ENCODE measurements around the gene UNC5A.

UNC5A gene

GRCh38 chr5:176796411-176796810 is 13.9 kb upstream of the UNC5A start:
- Histone ChIP-seq H3K4me1 (ENCODE audit: control insufficient read depth, low read depth, low read length) (no peaks in the 10 kb centered on the region), H3K27ac (ENCODE audit: low read length) (no peak overlapping the region), H3K27me3 (ENCODE audit: control insufficient read depth, insufficient read depth, low read length) (no peaks in the 10 kb centered on the region), H3K9ac (ENCODE audit: low read length) (no peak overlapping the region), H3K36me3 (ENCODE audit: control insufficient read depth, low read depth, low read length) (no peaks in the 10 kb centered on the region), H3K4me3 (ENCODE audit: low read length) (no peak overlapping the region), H3K9me3 (ENCODE audit: control insufficient read depth, low read depth, low read length) (no peaks in the 10 kb centered on the region)

DNA sequence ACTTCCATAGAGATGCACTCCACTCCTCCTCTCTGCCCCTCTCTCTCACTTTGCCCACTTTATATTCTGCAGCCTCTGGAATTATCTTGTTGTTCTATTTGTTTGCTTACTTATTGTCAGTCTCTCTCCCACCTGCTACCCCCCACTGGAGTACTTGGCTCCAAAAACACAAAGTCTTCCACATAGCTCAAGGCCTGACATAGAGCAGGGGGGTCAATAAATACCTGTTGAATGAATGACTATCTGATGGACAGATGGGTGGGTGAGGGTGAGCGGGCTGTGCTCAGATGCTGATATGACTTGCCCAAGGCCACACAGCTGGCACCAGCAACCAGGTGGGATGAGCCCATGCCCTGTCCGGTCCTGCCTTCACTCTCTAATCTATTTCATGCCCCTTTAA is 13.4 kb upstream of the UNC5A start:
- Histone ChIP-seq H3K4me3 (ENCODE audit: low read length) (no peak overlapping the region), H3K4me1 (ENCODE audit: control insufficient read depth, low read depth, low read length) (no peaks in the 10 kb centered on the region), H3K9me3 (ENCODE audit: control insufficient read depth, low read depth, low read length) (no peaks in the 10 kb centered on the region), H3K27ac (ENCODE audit: low read length) (no peak overlapping the region), H3K36me3 (ENCODE audit: control insufficient read depth, low read depth, low read length) (no peaks in the 10 kb centered on the region), H3K27me3 (ENCODE audit: control insufficient read depth, insufficient read depth, low read length) (no peaks in the 10 kb centered on the region), H3K9ac (ENCODE audit: low read length) (no peak overlapping the region)

- H3K27me3 ChIP-seq (ENCODE audit: control insufficient read depth, insufficient read depth, low read length), result no peaks in the 10 kb centered on the region
- H3K27ac ChIP-seq (ENCODE audit: low read length), result no peak overlapping the region
- H3K36me3 ChIP-seq (ENCODE audit: control insufficient read depth, low read depth, low read length), result no peaks in the 10 kb centered on the region
- no peak overlapping the region for H3K4me3 ChIP-seq (ENCODE audit: low read length)
- H3K4me1 ChIP-seq (ENCODE audit: control insufficient read depth, low read depth, low read length), result no peaks in the 10 kb centered on the region
- no peak overlapping the region for H3K9ac ChIP-seq (ENCODE audit: low read length)
- no peaks in the 10 kb centered on the region for H3K9me3 ChIP-seq (ENCODE audit: control insufficient read depth, low read depth, low read length)
Observed at GRCh38 chr5:176797456-176798050, 12.8 kb upstream of the UNC5A start.

GRCh38 chr5:176798086-176798876 is 12.1 kb upstream of the UNC5A start:
- H3K27me3 ChIP-seq (ENCODE audit: control insufficient read depth, insufficient read depth, low read length), result no peaks in the 10 kb centered on the region
- no peak overlapping the region for H3K27ac ChIP-seq (ENCODE audit: low read length)

GRCh38 chr5:176798949-176799348 is 11.4 kb upstream of the UNC5A start:
- Histone ChIP-seq H3K4me3 (ENCODE audit: low read length) (no peak overlapping the region), H3K27ac (ENCODE audit: low read length) (no peak overlapping the region), H3K4me1 (ENCODE audit: control insufficient read depth, low read depth, low read length) (no peaks in the 10 kb centered on the region), H3K36me3 (ENCODE audit: control insufficient read depth, low read depth, low read length) (no peaks in the 10 kb centered on the region), H3K9ac (ENCODE audit: low read length) (no peak overlapping the region), H3K9me3 (ENCODE audit: control insufficient read depth, low read depth, low read length) (no peaks in the 10 kb centered on the region), H3K27me3 (ENCODE audit: control insufficient read depth, insufficient read depth, low read length) (no peaks in the 10 kb centered on the region)

More at GRCh38 chr5:176798086-176798876, 12.1 kb upstream of the UNC5A start:
- Histone ChIP-seq H3K9ac (ENCODE audit: low read length) (no peak overlapping the region), H3K9me3 (ENCODE audit: control insufficient read depth, low read depth, low read length) (no peaks in the 10 kb centered on the region), H3K4me1 (ENCODE audit: control insufficient read depth, low read depth, low read length) (no peaks in the 10 kb centered on the region), H3K36me3 (ENCODE audit: control insufficient read depth, low read depth, low read length) (no peaks in the 10 kb centered on the region), H3K4me3 (ENCODE audit: low read length) (no peak overlapping the region)

DNA sequence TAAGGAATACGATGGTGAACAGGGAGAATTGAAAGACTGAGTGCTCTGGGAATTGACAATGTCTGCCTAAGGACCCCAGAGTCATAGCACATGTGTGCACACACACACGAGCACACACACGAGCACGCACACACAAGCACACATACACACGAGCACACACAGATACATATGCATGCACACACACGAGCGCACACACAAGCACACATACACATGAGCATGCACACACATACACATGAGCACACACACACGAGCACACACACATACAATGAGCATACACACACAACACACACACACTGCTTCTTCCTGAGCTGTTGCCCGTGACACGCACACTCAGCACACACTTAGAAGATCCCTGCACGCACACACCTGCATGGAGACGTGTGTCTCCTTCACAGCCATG is 10.9 kb upstream of the UNC5A start:
- H3K27me3 ChIP-seq (ENCODE audit: control insufficient read depth, insufficient read depth, low read length), result no peaks in the 10 kb centered on the region

GRCh38 chr5:176800024-176800423 is 10.3 kb upstream of the UNC5A start:
- no peaks in the 10 kb centered on the region for H3K4me1 ChIP-seq (ENCODE audit: control insufficient read depth, low read depth, low read length)
- H3K36me3 ChIP-seq (ENCODE audit: control insufficient read depth, low read depth, low read length), result no peaks in the 10 kb centered on the region
- H3K27ac ChIP-seq (ENCODE audit: low read length), result no peak overlapping the region
- no peaks in the 10 kb centered on the region for H3K9me3 ChIP-seq (ENCODE audit: control insufficient read depth, low read depth, low read length)
- H3K27me3 ChIP-seq (ENCODE audit: control insufficient read depth, insufficient read depth, low read length), result no peaks in the 10 kb centered on the region
- H3K4me3 ChIP-seq (ENCODE audit: low read length), result no peak overlapping the region
- no peak overlapping the region for H3K9ac ChIP-seq (ENCODE audit: low read length)

More for the DNA sequence above, 10.9 kb upstream of the UNC5A start:
- Histone ChIP-seq H3K9me3 (ENCODE audit: control insufficient read depth, low read depth, low read length) (no peaks in the 10 kb centered on the region), H3K4me3 (ENCODE audit: low read length) (no peak overlapping the region), H3K4me1 (ENCODE audit: control insufficient read depth, low read depth, low read length) (no peaks in the 10 kb centered on the region), H3K36me3 (ENCODE audit: control insufficient read depth, low read depth, low read length) (no peaks in the 10 kb centered on the region), H3K9ac (ENCODE audit: low read length) (no peak overlapping the region), H3K27ac (ENCODE audit: low read length) (no peak overlapping the region)

GRCh38 chr5:176802116-176802784 is 8.1 kb upstream of the UNC5A start:
- no peak overlapping the region for H3K4me3 ChIP-seq (ENCODE audit: low read length)
- H3K9ac ChIP-seq (ENCODE audit: low read length), result no peak overlapping the region
- H3K27me3 ChIP-seq (ENCODE audit: control insufficient read depth, insufficient read depth, low read length), result peaks cover 3% of the 10 kb centered on the region
- no peaks in the 10 kb centered on the region for H3K4me1 ChIP-seq (ENCODE audit: control insufficient read depth, low read depth, low read length)
- H3K9me3 ChIP-seq (ENCODE audit: control insufficient read depth, low read depth, low read length), result no peaks in the 10 kb centered on the region
- H3K27ac ChIP-seq (ENCODE audit: low read length), result no peak overlapping the region
- no peaks in the 10 kb centered on the region for H3K36me3 ChIP-seq (ENCODE audit: control insufficient read depth, low read depth, low read length)

GRCh38 chr5:176803068-176803942 is 7.1 kb upstream of the UNC5A start:
- Histone ChIP-seq H3K9me3 (ENCODE audit: control insufficient read depth, low read depth, low read length) (no peaks in the 10 kb centered on the region), H3K27ac (ENCODE audit: low read length) (no peak overlapping the region), H3K4me3 (ENCODE audit: low read length) (no peak overlapping the region), H3K9ac (ENCODE audit: low read length) (no peak overlapping the region), H3K4me1 (ENCODE audit: control insufficient read depth, low read depth, low read length) (no peaks in the 10 kb centered on the region), H3K27me3 (ENCODE audit: control insufficient read depth, insufficient read depth, low read length) (peaks cover 14% of the 10 kb centered on the region), H3K36me3 (ENCODE audit: control insufficient read depth, low read depth, low read length) (no peaks in the 10 kb centered on the region)

DNA sequence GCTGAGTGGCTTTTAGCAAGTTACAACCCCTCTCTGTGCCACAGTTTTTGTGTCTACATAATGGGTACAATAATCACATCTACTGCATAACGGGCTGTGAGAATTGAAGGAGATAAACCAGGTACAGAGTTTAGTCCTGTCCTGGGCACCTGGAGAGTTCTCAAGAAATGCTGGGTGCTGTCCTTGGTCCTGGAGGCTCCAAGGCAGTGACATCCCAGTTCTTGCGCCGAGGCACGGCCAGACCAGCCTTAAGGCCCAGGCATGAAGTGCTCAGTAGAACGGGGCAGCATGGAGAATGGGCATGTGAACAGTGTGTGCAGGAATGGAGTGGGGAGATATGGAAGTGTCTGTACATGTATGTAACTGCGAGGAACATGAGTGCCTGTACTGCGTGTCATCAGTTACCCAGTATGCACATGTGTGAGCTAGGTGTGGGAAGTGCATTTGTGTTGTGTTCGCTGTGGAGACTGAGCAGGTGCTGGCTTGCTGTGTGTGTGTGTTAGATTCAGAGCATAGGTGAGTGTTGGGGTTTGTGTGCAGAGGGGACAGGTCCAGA is 6.3 kb upstream of the UNC5A start:
- Histone ChIP-seq H3K9ac (ENCODE audit: low read length) (no peak overlapping the region), H3K36me3 (ENCODE audit: control insufficient read depth, low read depth, low read length) (no peaks in the 10 kb centered on the region), H3K4me1 (ENCODE audit: control insufficient read depth, low read depth, low read length) (peaks cover 1% of the 10 kb centered on the region), H3K9me3 (ENCODE audit: control insufficient read depth, low read depth, low read length) (no peaks in the 10 kb centered on the region), H3K27ac (ENCODE audit: low read length) (no peak overlapping the region), H3K27me3 (ENCODE audit: control insufficient read depth, insufficient read depth, low read length) (peaks cover 21% of the 10 kb centered on the region), H3K4me3 (ENCODE audit: low read length) (no peak overlapping the region)

DNA sequence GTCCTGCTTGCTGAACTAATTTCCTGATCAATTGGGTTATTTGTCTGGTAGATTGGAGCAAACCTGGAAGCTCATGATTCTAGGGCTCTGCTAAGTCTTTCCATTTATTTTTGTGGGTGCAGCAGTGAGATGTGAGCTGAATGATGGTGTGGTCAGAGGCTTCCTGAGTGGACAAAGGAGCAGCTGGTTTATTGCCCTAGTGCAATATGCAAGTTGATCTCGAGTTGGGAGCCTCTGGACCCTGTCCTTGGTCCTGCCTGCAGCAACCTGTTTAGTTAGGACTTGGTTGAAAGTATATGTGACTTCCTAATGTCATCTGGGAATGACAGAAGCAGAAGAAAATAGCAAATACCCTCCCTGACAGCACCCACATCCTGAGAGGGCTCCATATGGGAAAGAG is 4.2 kb upstream of the UNC5A start:
- Histone ChIP-seq H3K4me3 (ENCODE audit: low read length) (no peak overlapping the region), H3K27ac (ENCODE audit: low read length) (no peak overlapping the region), H3K27me3 (ENCODE audit: control insufficient read depth, insufficient read depth, low read length) (peaks cover 37% of the 10 kb centered on the region), H3K9me3 (ENCODE audit: control insufficient read depth, low read depth, low read length) (no peaks in the 10 kb centered on the region), H3K36me3 (ENCODE audit: control insufficient read depth, low read depth, low read length) (no peaks in the 10 kb centered on the region), H3K4me1 (ENCODE audit: control insufficient read depth, low read depth, low read length) (peaks cover 5% of the 10 kb centered on the region), H3K9ac (ENCODE audit: low read length) (no peak overlapping the region)

All from iPS-18a (cell line).